HG02981 (cell line): ENCODE results near the gene TAPT1.
"Not testable (repeated sequence)": the region's sequence is repeated elsewhere in the genome, so short reads cannot be mapped to it uniquely, and the experiment has no call there.

Source experiments
- ATAC-seq: cut with Tn5 transposase; IDR thresholded peaks from one replicate; pipeline ENCODE4 v1.9.1; 2021; ENCODE audit warnings: mild to moderate bottlenecking, moderate library complexity; ENCODE audit not compliant: unreplicated experiment

TAPT1 gene

DNA sequence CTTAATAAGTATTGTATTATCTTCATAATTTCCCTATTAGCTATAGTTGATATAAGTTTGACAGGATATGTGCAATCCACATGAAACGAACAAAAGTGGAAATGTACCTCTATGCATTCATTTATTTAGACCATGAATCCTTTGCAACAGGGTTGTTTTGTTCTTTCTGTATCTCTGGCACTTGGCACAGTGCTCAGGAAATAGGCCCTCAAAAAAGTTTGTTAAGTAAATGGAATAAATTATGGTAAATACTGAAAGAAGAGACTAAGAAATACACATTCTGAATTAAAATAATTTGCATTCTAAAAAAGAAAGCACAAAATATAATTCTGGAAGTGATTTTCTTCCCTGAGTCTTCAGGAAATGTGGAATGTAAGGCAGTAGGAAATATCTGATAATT, 39.3 kb downstream of the TAPT1 start:
- ATAC-seq, result no peak

DNA sequence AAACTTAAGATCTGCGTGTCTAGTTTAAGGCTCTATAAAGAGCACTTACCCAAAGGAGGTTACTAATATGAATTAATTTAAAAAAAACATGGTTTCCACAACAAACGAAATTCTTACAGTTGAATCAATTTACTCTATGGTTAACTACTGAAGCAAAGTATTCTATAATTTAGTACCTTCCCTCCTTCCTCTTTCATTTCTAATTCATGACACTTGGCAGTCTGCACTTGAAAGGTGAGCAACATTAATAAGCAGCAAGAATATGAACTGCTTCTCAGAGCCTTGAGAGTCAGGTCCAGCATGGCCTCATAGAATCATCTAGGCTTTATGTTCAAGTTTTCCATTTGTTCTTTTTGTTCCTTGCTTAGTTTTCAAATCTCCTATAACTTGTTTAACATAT, 42.7 kb downstream of the TAPT1 start:
- ATAC-seq, result no peak

DNA sequence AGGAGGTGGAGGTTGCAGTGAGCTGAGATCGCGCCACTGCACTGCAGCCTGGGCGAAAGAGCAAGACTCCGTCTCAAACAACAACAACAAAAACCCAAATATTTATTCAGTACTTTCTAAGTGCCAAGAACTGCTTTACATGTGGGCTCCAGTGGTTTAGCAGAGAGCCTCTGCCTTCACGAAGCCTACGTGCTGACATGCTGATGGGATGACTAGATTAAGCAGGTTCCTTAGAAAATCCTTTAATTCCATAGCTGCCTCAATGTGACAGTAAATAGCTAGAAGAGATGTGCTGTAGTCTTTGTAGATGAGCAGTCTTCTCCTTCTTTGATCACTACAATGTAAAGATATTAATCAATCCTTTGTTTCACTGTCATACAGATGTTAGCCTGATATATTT, 49.6 kb downstream of the TAPT1 start:
- ATAC-seq, result no peak

DNA sequence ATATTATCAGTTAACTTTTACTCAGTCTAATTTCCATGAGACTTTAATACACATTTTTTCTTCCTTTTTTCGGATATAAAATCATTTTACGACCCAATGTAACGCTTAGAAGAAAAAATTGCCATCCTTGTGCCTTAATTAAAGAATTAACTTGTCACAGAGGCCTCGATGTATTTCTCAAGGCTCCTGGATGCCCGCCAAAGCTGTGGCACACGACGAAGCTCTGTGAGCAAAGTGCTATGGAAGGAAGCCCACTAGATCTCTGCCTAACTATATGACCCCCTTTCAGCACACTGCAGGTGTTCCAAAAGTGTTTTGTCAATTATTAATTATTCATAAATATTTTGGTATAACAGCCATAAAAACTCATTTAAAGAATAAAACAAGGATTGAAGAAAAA, 54.4 kb downstream of the TAPT1 start:
- no peak for ATAC-seq

DNA sequence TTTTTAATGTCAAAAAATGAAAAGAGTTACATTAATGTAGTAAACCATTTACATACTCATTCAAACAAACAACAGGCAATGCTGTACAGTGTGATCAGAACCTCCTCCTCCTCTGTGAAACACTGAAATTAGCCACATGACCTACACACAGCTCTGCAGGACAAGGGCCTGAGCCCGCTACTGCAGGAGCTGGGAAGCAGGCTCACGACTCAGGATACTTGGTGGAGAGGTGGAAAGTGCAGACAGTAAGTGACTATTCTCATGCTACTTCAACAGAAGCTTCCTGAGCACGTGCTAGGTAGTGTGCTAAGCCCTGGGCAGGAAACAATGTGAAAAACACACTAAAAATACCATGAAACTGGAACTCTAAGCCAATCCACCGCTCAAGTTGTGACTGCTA, 56.8 kb downstream of the TAPT1 start:
- no peak for ATAC-seq

DNA sequence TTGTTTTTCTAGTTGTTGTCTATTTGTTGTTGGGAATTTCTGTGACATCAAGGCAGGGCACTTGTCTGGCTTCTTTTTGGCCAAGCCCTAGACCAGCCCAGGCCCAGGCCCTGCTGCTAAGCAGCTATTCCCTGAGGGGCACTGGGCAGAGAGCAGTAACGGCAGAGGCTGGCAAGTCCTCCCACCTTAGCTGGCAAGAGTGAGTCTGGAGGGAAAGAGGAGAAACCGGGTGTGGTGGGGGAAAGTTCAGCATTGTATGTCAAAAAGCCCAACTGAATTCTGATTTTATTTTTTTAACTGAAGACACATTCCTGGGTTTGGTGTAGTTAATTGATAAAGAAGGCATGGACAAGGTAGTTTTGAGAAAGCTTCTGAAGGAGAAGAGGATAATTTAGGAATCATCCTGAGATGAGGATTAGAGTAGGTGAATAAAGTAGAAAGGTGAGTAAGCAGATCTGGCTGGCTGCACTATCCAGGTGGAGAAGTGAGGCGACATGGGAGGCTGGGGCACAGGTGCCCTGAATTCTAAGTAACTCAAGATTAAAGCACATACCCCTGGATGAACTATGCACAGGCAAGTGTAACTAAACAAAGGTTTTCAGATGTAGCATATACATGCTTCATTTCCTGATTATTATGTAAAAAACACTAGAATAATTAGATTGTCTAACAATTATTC, 57.4 kb downstream of the TAPT1 start:
- ATAC-seq, result no peak

DNA sequence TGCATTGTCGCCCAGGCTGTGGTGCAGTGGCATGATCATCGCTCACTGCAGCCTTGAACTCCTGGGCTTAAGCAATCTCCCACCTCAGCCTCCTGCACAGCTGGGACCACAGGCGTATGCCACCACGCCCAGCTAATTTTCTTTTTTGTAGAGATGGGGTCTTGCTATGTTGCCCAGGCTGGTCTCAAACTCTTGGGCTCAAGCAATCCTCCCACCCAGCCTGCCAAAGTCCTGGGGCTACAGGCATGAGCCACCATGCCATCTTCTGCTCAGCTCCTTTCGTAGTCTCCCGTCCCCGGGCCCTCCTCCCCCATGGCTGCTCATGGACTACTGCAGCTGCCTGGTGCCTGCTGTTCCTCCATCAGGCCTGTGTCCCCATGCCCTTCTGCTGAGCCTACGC, 58.1 kb downstream of the TAPT1 start:
- ATAC-seq, result no peak

DNA sequence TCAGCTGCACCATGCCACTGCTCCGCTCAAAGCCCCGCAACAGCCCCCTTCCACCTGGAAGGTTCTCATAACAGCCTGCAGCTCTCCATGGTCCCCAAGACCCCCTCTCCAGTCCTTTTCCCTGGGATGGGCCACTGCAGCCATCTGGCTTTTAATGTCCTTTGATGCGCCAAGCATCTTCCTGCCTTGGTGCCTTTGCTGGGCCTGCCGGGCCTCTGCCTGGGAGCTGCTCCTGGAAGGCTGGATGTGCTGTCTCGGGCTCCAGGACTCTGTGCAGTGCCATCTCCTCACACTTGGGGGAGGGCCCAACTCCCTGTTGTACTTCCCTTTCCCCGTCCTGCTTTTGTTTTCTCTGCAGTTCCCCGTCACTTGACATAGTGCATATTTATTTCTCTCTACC, 60.3 kb downstream of the TAPT1 start:
- no peak for ATAC-seq

DNA sequence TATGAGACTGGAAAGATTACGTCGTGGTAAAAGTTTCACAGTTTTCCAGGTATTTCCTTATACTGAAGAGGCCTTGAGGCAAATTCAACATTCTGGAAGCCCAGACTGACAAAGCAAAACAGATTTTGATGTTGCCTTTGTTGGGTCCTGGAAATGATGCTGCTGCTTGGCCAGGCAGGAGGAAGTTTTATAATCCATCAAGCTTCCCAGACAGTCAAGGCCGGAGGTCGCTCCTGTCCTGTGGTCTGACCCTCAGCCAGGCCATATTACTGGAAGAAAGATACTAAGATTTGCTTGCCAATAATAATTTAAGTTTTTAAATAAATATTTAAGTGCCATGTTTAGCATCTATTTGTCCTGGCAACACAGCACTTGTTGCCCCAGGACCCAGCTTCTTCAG, 63.4 kb downstream of the TAPT1 start:
- ATAC-seq, result no peak

DNA sequence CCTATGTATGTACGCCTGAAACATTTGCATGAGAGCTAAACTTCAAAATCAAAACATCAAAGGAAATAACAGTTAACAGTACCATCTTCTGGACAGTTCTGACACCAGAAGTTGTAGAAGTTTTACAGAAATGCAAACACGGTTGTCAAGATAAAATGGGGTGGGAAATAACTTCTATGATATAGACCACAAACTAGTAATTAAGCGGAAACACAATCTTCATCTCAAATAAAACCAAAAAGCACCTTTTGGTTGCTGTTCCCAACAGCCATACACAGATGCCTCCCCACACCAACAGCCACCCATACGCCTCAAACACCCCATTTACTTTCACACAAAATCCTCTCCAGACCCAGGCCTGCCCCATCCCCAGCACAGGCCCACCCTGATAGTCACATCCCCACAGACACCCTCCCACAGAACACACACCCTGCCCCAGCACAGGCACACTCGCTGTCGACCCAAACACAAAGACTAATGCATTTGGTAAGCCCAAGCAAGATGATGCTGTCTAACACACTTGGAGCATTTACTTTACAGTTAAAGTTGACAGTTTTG, 64.3 kb downstream of the TAPT1 start:
- no peak for ATAC-seq

DNA sequence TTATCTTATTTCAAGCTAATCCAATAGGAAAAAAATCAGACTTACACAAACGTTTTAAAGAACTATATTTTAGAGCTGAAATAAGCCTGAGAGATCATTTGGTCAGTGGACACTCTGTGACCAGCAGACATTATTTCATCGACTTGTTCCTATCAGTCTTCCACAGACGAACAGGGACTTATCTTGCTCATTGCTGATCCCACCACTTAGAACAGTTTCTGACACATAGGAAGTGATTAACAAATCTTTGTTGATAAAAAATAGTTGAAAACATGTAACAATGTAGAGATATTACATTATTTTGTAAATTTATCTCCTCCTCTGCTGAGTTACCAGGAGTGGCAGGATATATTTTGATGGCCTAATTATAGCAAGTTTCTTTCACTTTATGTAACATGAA, 65.8 kb downstream of the TAPT1 start:
- no peak for ATAC-seq

DNA sequence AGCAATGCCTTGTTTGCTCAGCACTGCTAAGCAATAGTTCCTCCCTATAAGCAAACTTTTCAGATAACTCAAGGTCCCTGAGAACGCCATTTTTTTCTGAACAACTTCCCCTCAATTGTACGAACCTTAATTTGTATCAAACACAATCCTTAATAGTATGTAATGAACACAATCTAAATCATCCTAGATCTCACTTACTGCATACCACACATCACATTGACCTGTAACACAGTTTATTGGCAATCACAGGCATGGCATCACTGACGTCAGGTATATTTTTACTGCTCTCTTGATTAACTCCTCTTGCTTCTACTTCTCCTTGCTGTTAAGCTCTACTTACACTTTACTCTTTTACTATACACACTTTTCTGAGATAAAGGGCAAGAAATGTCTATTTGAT, 67.0 kb downstream of the TAPT1 start:
- ATAC-seq, result no peak

DNA sequence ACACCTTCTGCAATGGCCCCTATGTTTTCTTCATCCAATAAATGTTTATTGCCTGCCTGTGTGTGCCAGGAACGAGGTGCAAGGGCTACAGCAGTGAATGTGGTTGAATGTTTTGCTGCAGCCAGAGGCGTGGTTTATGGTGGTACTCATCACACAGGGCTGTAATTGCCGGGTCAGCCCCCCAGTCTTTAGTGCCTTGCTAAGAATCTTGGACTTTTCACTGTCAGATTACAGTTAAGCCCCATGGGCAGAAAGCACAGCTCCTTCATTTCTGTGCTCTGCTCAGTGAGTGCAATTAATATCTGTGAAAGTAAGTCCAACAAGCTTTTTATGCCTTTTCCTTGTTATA, 67.8 kb downstream of the TAPT1 start:
- ATAC-seq, result no peak

DNA sequence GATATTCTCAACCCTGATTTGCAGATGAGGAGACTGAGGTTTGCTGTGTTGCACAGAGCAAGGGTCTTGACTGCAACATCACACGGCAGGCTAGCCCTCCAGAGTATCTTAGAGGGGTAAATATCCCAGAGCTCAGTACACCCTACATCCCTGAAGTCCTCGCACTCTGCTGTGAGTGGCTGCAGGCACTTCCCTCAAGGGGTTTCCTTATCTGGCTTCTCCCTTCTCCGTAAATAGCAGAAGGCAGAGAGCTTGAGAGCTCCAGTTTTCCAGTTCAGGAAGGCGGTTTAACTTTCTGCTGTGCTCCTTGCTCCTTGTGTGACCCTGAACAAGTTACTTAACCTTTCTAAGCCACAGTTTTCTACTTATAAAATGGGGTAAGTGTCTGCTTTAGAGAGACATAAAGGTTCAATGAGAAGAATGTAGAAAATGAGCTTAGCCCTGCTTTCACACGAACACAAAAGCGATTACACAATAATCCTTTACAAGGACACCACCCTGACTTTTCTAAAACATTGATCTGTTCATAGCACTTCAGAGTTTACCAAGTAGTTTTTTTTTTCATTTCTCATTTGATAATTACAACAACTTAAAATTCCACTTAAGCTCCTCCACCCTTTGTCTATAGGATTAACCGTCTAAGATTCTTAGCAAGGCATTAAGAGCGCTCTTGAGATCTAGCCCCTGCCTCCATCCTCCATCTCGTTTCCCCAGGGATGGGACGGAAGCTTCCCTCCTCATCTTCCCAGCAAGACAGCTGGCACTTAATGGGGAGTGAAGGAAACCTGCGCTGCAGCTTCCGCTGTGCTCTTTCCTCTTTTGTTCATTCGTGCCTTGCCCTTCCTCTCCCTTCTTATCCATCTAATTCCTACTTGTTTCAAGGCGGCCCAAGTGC, 68.4 kb downstream of the TAPT1 start:
- no peak for ATAC-seq

DNA sequence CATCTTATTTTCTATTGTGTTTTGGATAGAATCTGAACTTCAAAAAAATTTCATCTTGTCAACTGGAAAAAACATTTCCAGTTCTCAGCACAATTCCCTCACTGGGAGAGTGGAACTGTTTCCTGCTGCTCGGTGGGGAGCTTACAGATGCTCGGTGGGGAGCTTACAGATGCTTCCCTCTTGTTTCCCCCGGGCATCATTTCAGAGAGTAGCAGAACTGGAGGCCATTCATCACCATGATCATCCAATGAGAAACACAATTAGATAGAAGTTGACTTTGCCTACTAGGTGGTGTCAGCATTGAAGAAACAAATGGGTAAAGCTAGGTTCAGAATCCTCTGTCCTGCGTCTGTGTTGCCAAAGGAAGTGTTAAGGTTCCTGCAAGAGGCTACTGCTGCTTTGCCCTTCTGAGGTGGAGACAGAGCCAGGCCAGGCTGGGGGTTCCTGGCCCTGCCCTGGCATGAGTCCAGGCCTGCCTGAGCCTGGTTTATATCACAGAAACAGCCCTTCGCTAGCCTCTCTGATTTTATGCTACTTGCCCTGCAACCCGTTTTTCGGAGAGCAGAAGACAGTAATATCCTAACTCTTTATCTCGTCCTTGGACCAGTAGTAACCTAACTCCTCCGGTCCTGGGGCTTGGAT, 70.6 kb downstream of the TAPT1 start:
- no peak for ATAC-seq

DNA sequence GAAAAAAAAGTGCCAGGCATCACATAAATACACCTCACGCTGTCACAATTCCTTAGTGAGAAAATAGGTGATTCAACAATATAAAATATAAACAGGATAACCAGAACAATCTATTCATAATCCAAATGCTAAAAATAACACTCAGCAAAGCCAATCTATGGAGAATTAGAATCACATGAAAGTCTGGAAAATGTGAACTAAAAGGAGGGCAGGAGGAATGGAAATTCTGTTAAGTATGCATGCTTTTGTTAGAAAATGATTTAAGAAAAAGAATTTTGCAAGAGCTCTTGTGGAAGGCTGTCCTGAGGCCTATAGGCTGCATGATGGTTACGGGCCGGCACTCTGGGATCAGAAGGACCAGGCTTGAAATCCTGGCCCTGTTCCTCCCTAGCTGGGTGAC, 71.8 kb downstream of the TAPT1 start:
- ATAC-seq, result no peak

DNA sequence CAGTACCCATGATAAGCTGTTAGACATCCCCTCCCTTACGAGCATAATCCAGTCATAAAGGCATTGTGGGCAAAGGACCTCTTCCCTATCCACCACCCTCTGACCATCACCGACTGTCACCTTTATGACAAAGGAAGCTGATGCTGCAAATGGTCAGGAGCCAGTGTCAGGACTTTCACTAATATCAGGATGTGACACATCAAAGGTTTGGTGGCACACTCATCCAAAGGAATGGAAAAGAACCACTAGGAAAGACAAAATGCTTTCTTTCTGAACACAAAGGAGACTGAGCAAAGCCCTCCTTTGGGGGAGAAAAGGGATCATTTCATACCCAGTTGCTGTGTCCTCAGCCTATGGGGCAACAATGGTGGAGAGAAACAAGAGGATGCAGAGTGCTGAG, 75.6 kb downstream of the TAPT1 start:
- no peak for ATAC-seq

DNA sequence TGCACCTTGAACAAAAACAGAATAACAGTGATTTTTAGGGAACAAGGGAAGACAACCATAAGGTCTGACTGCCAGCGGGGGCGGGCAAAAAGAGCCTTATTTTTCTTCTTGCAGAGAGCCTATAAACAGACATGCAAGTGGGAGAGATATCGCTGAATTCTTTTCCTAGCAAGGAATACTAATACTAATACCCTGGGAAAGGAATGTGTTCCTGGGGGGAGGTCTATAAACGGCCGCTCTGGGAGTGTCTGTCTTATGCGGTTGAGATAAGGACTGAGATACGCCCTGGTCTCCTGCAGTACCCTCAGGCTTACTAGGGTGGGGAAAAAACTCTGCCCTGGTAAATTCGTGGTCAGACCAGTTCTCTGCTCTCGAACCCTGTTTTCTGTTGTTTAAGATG, 81.4 kb downstream of the TAPT1 start:
- not testable (repeated sequence) for ATAC-seq

DNA sequence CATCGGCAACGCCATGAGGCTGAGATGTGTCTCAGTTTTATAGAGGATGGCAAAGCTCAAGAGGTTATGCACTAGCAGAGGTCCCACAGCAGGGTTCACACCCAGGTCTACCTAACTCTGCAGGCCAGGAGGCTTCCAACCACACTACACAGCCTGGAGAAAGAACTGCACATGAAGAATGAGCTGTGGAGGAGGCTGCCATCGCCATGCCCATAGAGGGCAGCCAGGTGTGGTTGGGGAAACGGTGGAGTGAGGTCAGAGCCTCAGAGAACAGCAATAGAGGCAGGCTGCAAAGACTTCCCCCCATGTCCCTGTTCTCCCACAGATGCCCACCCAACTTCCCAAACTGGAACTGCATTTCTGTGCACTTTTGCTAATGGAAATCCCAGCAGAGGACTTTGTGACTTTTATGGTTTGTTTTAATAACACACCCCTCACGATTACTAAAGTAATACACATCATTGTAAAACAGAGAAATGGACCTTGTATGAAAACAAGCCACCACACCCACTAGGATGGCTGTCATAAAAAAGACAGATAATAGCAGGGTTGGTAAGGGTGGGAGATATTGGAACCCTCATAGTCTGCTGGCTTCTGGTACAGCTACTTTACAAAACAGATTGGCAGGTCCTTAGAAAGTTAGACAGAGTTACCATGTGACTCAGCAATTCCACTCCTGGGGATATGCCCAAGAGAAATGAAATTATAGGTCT, 83.5 kb downstream of the TAPT1 start:
- ATAC-seq, result no peak

DNA sequence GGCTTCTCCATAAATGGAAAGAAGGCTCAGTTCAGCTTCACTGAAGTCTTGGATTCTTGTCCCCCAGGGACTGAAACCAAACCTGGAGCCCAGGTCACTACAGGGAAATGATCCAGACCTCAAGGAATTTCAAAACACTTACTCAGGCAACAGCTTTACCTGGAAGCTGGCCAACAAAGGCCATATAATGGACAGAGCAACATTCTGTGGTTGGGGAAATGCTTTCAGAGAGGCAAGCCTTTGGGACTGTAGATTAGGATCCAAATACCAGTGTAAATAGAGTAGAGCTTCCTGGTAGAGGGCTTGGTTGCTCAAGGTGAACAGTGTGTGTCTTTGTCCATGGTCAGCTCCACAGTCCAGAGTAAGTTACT, 85.4 kb downstream of the TAPT1 start:
- no peak for ATAC-seq

DNA sequence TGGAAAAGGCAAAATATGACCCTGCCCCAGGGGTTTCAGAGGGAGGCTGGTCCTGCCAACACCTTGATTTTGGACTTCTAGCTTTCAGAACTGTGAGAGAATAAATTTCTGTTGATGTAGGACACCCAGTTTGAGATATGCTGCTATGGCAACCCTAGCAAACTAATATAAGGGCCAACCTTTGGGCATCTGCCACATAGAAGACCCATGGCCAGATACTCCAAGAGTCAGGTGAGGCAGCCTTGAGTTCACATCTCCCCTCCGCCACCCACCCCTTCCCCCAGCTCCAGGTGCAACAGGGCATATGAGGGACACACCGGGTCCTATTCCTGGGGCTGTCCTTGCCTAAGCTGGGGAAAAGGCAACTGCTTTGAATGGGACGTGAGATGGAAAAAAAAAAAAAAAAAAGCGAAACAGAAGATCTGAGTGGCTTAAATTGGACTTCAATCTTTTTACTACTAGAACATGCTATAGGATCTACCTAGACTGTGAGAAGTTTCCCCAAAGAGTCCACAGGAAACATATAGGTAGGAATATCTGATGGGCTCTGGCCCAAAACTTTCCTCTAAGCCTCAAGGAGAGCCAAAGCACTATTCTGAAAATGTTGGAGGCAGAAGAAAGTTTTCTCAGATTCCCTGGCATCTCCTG, 85.9 kb downstream of the TAPT1 start:
- no peak for ATAC-seq
